Stimulated activated effector memory CD8-positive, alpha-beta T cell treated with anti-CD3 and anti-CD28 coated beads, Interleukin-12 subunit alpha, Interleukin-12 subunit beta, amount 100 ng/mL, for 72 hours (primary cell): ENCODE results near the gene TRIM13.
"Not testable (repeated sequence)": the region's sequence is repeated elsewhere in the genome, so short reads cannot be mapped to it uniquely, and the experiment has no call there.

Experiments
- ATAC-seq: fragments of 150-1000 bp; cut with Tn5 transposase; 2 replicates; pipeline ENCODE4 v1.10.0; 2021
- DNase-seq, 2 donors: peaks; one replicate each; pipeline ENCODE4 v3.0.0; 2021 to 2022; ENCODE audit warnings: low spot score in 2 of 2
- H3K27ac Mint-ChIP-seq: one replicate; pipeline ENCODE4 v1.8.0; 2022; ENCODE audit warnings: mild to moderate bottlenecking, mixed read lengths
- H3K36me3 Mint-ChIP-seq: one replicate; pipeline ENCODE4 v1.8.0; 2022; ENCODE audit warnings: mild to moderate bottlenecking, mixed read lengths
- H3K4me1 Mint-ChIP-seq: one replicate; pipeline ENCODE4 v1.8.0; 2022; ENCODE audit warnings: mixed read lengths
- H3K4me3 Mint-ChIP-seq: one replicate; pipeline ENCODE4 v1.8.0; 2022; ENCODE audit warnings: mild to moderate bottlenecking, mixed read lengths
- H3K9me3 Mint-ChIP-seq: one replicate; pipeline ENCODE4 v1.8.0; 2022; ENCODE audit warnings: mixed read lengths

The TRIM13 gene

GRCh38 chr13:49996951-49997895 lies at the start of gene TRIM13:
Gene TRIM13, plus strand, starts transcription at chr13:49997042. Its CDS starts 14,899 bp downstream, at chr13:50011941.
- peak; percentile 73 to 93 for DNase-seq
- H3K27ac Mint-ChIP-seq, result peak within 1 kb of the TSS; percentile 90

GRCh38 chr13:49948777-49949270 lies 48.0 kb upstream of the TRIM13 start:
- not testable (repeated sequence) for H3K36me3 Mint-ChIP-seq, H3K4me3 Mint-ChIP-seq, H3K9me3 Mint-ChIP-seq, ATAC-seq, DNase-seq, H3K27ac Mint-ChIP-seq, H3K4me1 Mint-ChIP-seq

More at GRCh38 chr13:49996951-49997895, at the start of gene TRIM13:
- H3K4me1 Mint-ChIP-seq, result peaks cover 19% of the 10 kb centered on the region
- ATAC-seq, result peak; percentile 90
- no peaks in the 10 kb centered on the region for H3K9me3 Mint-ChIP-seq
- H3K4me3 Mint-ChIP-seq, result peak within 1 kb of the TSS; percentile 81
- peaks cover 56% of the 10 kb centered on the region for H3K36me3 Mint-ChIP-seq

- Mint-ChIP-seq H3K9me3 (peaks cover 2% of the 10 kb centered on the region), H3K4me3 (no peak overlapping the region), H3K27ac (no peak overlapping the region), H3K4me1 (no peaks in the 10 kb centered on the region), H3K36me3 (no peaks in the 10 kb centered on the region)
- ATAC-seq, result no peak
- no peak for DNase-seq
Observed at GRCh38 chr13:49951754-49952535, 44.9 kb upstream of the TRIM13 start.

- DNase-seq, result no peak
- H3K27ac Mint-ChIP-seq, result no peak overlapping the region
- H3K36me3 Mint-ChIP-seq, result no peaks in the 10 kb centered on the region
- ATAC-seq, result no peak
- H3K4me1 Mint-ChIP-seq, result no peaks in the 10 kb centered on the region
- H3K9me3 Mint-ChIP-seq, result peaks cover 2% of the 10 kb centered on the region
- no peak overlapping the region for H3K4me3 Mint-ChIP-seq
Observed at GRCh38 chr13:49953560-49953959, 43.3 kb upstream of the TRIM13 start.

GRCh38 chr13:49954674-49955455 lies 42.0 kb upstream of the TRIM13 start:
- H3K9me3 Mint-ChIP-seq, result no peaks in the 10 kb centered on the region
- no peaks in the 10 kb centered on the region for H3K36me3 Mint-ChIP-seq
- H3K27ac Mint-ChIP-seq, result no peak overlapping the region

GRCh38 chr13:49956131-49956530 lies 40.7 kb upstream of the TRIM13 start:
- DNase-seq (no peak), ATAC-seq (no peak)
- Mint-ChIP-seq H3K4me1 (no peaks in the 10 kb centered on the region), H3K27ac (no peak overlapping the region), H3K36me3 (no peaks in the 10 kb centered on the region), H3K9me3 (no peaks in the 10 kb centered on the region), H3K4me3 (no peak overlapping the region)

More at GRCh38 chr13:49954674-49955455, 42.0 kb upstream of the TRIM13 start:
- ATAC-seq (no peak), DNase-seq (no peak)
- Mint-ChIP-seq H3K4me3 (no peak overlapping the region), H3K4me1 (no peaks in the 10 kb centered on the region)

- Mint-ChIP-seq H3K4me3 (no peak overlapping the region), H3K27ac (no peak overlapping the region), H3K36me3 (no peaks in the 10 kb centered on the region), H3K9me3 (peaks cover 8% of the 10 kb centered on the region), H3K4me1 (no peaks in the 10 kb centered on the region)
- no peak for ATAC-seq
- DNase-seq, result no peak
Observed at GRCh38 chr13:49958321-49958720, 38.5 kb upstream of the TRIM13 start.

- no peak for DNase-seq
- Mint-ChIP-seq H3K9me3 (peaks cover 22% of the 10 kb centered on the region), H3K36me3 (no peaks in the 10 kb centered on the region), H3K27ac (no peak overlapping the region), H3K4me1 (no peaks in the 10 kb centered on the region), H3K4me3 (no peak overlapping the region)
- ATAC-seq, result no peak
Observed at GRCh38 chr13:49967456-49967855, 29.4 kb upstream of the TRIM13 start.

GRCh38 chr13:49972709-49973108 lies 24.1 kb upstream of the TRIM13 start:
- no peaks in the 10 kb centered on the region for H3K36me3 Mint-ChIP-seq
- no peaks in the 10 kb centered on the region for H3K9me3 Mint-ChIP-seq
- no peak for ATAC-seq
- H3K4me3 Mint-ChIP-seq, result no peak overlapping the region
- H3K27ac Mint-ChIP-seq, result no peak overlapping the region
- no peaks in the 10 kb centered on the region for H3K4me1 Mint-ChIP-seq
- no peak for DNase-seq

GRCh38 chr13:49975826-49976225 lies 21.0 kb upstream of the TRIM13 start:
- ATAC-seq (no peak), DNase-seq (no peak)
- H3K27ac Mint-ChIP-seq, result no peak overlapping the region
- H3K36me3 Mint-ChIP-seq, result peaks cover 6% of the 10 kb centered on the region
- H3K9me3 Mint-ChIP-seq, result no peaks in the 10 kb centered on the region
- no peak overlapping the region for H3K4me3 Mint-ChIP-seq
- H3K4me1 Mint-ChIP-seq, result no peaks in the 10 kb centered on the region

GRCh38 chr13:49976314-49977258 lies 20.3 kb upstream of the TRIM13 start:
- peak; percentile 56 to 76 for DNase-seq
- no peak overlapping the region for H3K4me3 Mint-ChIP-seq
- no peak overlapping the region for H3K27ac Mint-ChIP-seq
- H3K9me3 Mint-ChIP-seq, result no peaks in the 10 kb centered on the region
- no peaks in the 10 kb centered on the region for H3K4me1 Mint-ChIP-seq
- H3K36me3 Mint-ChIP-seq, result peaks cover 6% of the 10 kb centered on the region
- ATAC-seq, result peak; percentile 80

GRCh38 chr13:49977992-49978391 lies 18.9 kb upstream of the TRIM13 start:
- no peaks in the 10 kb centered on the region for H3K4me1 Mint-ChIP-seq
- no peaks in the 10 kb centered on the region for H3K9me3 Mint-ChIP-seq
- H3K27ac Mint-ChIP-seq, result no peak overlapping the region
- H3K4me3 Mint-ChIP-seq, result no peak overlapping the region
- no peak for DNase-seq
- peaks cover 6% of the 10 kb centered on the region for H3K36me3 Mint-ChIP-seq
- ATAC-seq, result no peak

GRCh38 chr13:49980266-49980665 lies 16.6 kb upstream of the TRIM13 start:
- Mint-ChIP-seq H3K4me3 (no peak overlapping the region), H3K4me1 (no peaks in the 10 kb centered on the region), H3K36me3 (peaks cover 11% of the 10 kb centered on the region), H3K27ac (no peak overlapping the region), H3K9me3 (no peaks in the 10 kb centered on the region)
- no peak for DNase-seq
- no peak for ATAC-seq

GRCh38 chr13:49985129-49985528 lies 11.7 kb upstream of the TRIM13 start:
- ATAC-seq (no peak), DNase-seq (no peak)
- Mint-ChIP-seq H3K4me1 (no peaks in the 10 kb centered on the region), H3K4me3 (no peak overlapping the region), H3K27ac (no peak overlapping the region), H3K9me3 (no peaks in the 10 kb centered on the region), H3K36me3 (peaks cover 5% of the 10 kb centered on the region)
